Measurements from ENCODE around the gene TRIP12.

DNA sequence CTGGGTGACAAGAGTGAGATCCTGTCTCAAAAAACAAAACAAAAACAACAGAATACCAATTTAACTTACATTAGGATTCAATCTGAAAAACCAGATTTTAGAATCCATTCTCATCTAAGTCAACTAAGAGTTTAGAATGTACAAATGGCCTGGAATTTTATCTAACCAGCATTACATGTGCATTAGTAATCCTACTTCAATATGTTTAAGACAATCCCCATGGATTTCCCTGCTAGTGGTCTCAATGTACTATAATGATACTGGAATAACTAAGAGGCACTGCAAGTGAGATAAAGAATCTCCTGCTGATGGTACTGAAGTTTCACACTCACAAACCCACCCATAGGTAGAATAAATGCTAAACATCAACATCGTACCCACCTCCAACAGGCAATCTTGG, 153.6 kb downstream of the TRIP12 start:
- TF ChIP-seq, protein P1, sequence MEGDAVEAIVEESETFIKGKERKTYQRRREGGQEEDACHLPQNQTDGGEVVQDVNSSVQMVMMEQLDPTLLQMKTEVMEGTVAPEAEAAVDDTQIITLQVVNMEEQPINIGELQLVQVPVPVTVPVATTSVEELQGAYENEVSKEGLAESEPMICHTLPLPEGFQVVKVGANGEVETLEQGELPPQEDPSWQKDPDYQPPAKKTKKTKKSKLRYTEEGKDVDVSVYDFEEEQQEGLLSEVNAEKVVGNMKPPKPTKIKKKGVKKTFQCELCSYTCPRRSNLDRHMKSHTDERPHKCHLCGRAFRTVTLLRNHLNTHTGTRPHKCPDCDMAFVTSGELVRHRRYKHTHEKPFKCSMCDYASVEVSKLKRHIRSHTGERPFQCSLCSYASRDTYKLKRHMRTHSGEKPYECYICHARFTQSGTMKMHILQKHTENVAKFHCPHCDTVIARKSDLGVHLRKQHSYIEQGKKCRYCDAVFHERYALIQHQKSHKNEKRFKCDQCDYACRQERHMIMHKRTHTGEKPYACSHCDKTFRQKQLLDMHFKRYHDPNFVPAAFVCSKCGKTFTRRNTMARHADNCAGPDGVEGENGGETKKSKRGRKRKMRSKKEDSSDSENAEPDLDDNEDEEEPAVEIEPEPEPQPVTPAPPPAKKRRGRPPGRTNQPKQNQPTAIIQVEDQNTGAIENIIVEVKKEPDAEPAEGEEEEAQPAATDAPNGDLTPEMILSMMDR (IDR thresholded peaks at IDR 0.05; ENCODE audit: insufficient read depth, low read length): no peak
- TF ChIP-seq, protein P2, sequence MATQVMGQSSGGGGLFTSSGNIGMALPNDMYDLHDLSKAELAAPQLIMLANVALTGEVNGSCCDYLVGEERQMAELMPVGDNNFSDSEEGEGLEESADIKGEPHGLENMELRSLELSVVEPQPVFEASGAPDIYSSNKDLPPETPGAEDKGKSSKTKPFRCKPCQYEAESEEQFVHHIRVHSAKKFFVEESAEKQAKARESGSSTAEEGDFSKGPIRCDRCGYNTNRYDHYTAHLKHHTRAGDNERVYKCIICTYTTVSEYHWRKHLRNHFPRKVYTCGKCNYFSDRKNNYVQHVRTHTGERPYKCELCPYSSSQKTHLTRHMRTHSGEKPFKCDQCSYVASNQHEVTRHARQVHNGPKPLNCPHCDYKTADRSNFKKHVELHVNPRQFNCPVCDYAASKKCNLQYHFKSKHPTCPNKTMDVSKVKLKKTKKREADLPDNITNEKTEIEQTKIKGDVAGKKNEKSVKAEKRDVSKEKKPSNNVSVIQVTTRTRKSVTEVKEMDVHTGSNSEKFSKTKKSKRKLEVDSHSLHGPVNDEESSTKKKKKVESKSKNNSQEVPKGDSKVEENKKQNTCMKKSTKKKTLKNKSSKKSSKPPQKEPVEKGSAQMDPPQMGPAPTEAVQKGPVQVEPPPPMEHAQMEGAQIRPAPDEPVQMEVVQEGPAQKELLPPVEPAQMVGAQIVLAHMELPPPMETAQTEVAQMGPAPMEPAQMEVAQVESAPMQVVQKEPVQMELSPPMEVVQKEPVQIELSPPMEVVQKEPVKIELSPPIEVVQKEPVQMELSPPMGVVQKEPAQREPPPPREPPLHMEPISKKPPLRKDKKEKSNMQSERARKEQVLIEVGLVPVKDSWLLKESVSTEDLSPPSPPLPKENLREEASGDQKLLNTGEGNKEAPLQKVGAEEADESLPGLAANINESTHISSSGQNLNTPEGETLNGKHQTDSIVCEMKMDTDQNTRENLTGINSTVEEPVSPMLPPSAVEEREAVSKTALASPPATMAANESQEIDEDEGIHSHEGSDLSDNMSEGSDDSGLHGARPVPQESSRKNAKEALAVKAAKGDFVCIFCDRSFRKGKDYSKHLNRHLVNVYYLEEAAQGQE (IDR thresholded peaks at IDR 0.05; ENCODE audit: insufficient replicate concordance, low read depth): no peak
- TF ChIP-seq POLR2AphosphoS5 (IDR thresholded peaks at IDR 0.05; ENCODE audit: low read depth): no peak
- TF ChIP-seq GABPA (IDR thresholded peaks at IDR 0.05; ENCODE audit: low read depth): no peak
